OCI-LY3 (cell line): ENCODE results near the gene CYP27B1.
"Not testable (repeated sequence)": the region's sequence is repeated elsewhere in the genome, so short reads cannot be mapped to it uniquely, and the experiment has no call there.

Experiments used
- EZH2phosphoT487 ChIP-seq: fragments of 200-600 bp; shearing (Covaris generic); IDR thresholded peaks from 2 replicates; pipeline ENCODE4 v1.6.1; 2018; ENCODE audit warnings: antibody characterized with exemption, mixed run types, low read depth
- TF ChIP-seq, protein P1 (sequence below): fragments of 200-600, 300-600 bp; sonication (generic); IDR thresholded peaks from 2 replicates; pipeline ENCODE4 v1.5.1; 2014; ENCODE audit warnings: antibody characterized with exemption, low read length, low read depth

DNA sequence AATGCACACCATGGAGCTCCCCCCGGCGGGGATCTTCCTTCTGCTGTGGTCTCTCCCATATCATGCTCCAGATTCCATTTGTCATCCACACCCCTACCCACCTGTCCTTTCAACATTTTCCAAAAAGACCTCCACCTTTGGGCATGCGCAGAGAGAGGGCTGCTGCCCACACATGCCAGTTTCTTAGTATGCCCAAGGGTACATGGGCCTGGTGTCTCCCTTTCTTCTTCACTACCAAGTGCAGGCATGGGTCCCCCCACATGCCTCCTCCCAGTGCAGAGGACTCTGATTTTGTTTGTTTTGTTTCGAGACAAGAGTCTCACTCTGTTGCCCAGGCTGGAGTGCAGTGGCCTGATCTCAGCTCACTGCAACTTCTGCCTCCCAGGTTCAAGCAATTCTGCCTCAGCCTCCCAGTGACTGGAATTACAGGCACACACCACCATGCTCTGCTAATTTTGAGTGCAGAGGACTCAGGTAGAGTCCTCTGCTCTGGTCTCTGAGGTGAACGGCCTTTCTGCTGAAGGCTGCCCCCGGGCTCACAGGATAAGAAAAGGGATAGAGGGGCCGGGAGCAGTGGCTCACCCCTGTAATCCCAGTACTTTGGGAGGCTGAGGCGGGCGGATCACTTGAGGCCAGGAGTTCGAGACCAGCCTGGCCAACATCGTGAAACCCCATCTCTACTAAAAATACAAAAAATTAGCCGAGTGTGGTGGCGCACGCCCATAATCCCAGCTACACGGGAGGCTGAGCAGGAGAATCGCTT, 44.9 kb downstream of the CYP27B1 start:
- TF ChIP-seq, protein P1, sequence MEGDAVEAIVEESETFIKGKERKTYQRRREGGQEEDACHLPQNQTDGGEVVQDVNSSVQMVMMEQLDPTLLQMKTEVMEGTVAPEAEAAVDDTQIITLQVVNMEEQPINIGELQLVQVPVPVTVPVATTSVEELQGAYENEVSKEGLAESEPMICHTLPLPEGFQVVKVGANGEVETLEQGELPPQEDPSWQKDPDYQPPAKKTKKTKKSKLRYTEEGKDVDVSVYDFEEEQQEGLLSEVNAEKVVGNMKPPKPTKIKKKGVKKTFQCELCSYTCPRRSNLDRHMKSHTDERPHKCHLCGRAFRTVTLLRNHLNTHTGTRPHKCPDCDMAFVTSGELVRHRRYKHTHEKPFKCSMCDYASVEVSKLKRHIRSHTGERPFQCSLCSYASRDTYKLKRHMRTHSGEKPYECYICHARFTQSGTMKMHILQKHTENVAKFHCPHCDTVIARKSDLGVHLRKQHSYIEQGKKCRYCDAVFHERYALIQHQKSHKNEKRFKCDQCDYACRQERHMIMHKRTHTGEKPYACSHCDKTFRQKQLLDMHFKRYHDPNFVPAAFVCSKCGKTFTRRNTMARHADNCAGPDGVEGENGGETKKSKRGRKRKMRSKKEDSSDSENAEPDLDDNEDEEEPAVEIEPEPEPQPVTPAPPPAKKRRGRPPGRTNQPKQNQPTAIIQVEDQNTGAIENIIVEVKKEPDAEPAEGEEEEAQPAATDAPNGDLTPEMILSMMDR = not testable (repeated sequence)
- TF ChIP-seq EZH2phosphoT487 = not testable (repeated sequence)
